Stomach (tissue), 9 donors: ENCODE data around the gene CAPN15. TPM values are rescaled to one million over a fixed set of nuclear protein-coding genes. Genes with fewer than 3 reads are reported as not detected.
A peak's percentile ranks its signal among the peaks of the same experiment; 100 is the strongest.

Source experiments
- DNase-seq, 2 donors: peaks; one replicate each; pipeline versions ENCODE4 v3.0.0 to v3.0.0-alpha.2; 2013 to 2019
- H3K27ac ChIP-seq, 5 donors: fragments of 200-600 bp in 4 of 5; sonication (generic) in 4 of 5; one replicate each; pipeline ENCODE4 v1.5.1; 2013 to 2019; ENCODE audit warnings: mild to moderate bottlenecking in 1 of 5, moderate library complexity in 1 of 5
- H3K27me3 ChIP-seq, 3 donors: fragments of 200-600 bp; sonication (generic); one replicate each; pipeline ENCODE4 v1.5.1; 2017 to 2019; ENCODE audit warnings: mixed run types in 1 of 3
- H3K36me3 ChIP-seq, 4 donors: fragments of 200-600 bp; sonication (generic); 1 replicate in 3 of 4; 2 replicates in 1 of 4; pipeline ENCODE4 v1.5.1; 2016 to 2019
- H3K4me1 ChIP-seq, 4 donors: fragments of 200-600 bp; sonication (generic); one replicate each; pipeline ENCODE4 v1.5.1; 2016 to 2019
- H3K4me3 ChIP-seq, 4 donors: fragments of 200-600 bp; sonication (generic) in 3 of 4; one replicate each; pipeline ENCODE4 v1.5.1; 2016 to 2019; ENCODE audit warnings: mild to moderate bottlenecking in 1 of 4
- H3K9me3 ChIP-seq, 4 donors: fragments of 200-600 bp; sonication (generic); one replicate each; pipeline ENCODE4 v1.5.1; 2016 to 2019
- CTCF ChIP-seq, 7 experiments: fragments of 450-650 bp in 4 of 7; fragments of 200-600 bp in 3 of 7; sonication (generic) in 3 of 7; IDR thresholded peaks; one replicate each; pipeline ENCODE4 v1.5.1; 2016 to 2019; ENCODE audit warnings: antibody characterized with exemption in 7 of 7, control low read depth in 2 of 7, mild to moderate bottlenecking in 1 of 7
- EP300 ChIP-seq: sonication (generic); formaldehyde crosslinking; IDR thresholded peaks from one replicate; pipeline ENCODE4 v1.6.1; 2017; ENCODE audit warnings: antibody characterized with exemption
- POLR2A ChIP-seq, 4 donors: fragments of 450-650 bp; IDR thresholded peaks; one replicate each; pipeline ENCODE4 v1.6.1; 2016; ENCODE audit warnings: antibody characterized with exemption in 4 of 4, control low read depth in 2 of 4, mild to moderate bottlenecking in 1 of 4, moderate library complexity in 1 of 4
- POLR2AphosphoS5 ChIP-seq, 3 donors: sonication (generic); formaldehyde crosslinking; IDR thresholded peaks; one replicate each; pipeline ENCODE4 v1.6.1; 2016; ENCODE audit warnings: antibody characterized with exemption in 3 of 3
- WGBS, 5 donors: extraction: QIAGEN DNeasy Blood & Tissue Kit in 3 of 5; methylation state at CpG; one replicate each; pipeline versions ENCODE4 v1.1.5 to v1.1.7; 2013 to 2018; 5-methylcytosine and 5-hydroxymethylcytosine counted together
- intact Hi-C: fragments of 100-400 bp; cut with DNase I; formaldehyde crosslinking; loops from one replicate; pipeline ENCODE4 v1.15.1; 2023; ENCODE audit warnings: low total_unique reads
- polyA plus RNA-seq, 3 donors: library from polyadenylated mRNA; stranded (reverse); fragments of 200-250 nt; gene quantifications; one replicate each; pipeline ENCODE4 v1.2.3, GENCODE V29; 2013
- total RNA-seq, 5 donors: library from RNA; depleted of rRNA; stranded (reverse); fragments of >200 nt; gene quantifications; one replicate each; pipeline versions ENCODE4 v1.1.0 to v1.2.3, GENCODE V29; 2014 to 2016
- donor health status: healthy with polysubstance abuse.
- donor health status: Bipolar disorder and iron deficiency.
- donor health status: healthy.

Gene CAPN15
- total and polyA plus RNA-seq, 8 donors: 25.2 to 235 (median 35.0) TPM

GRCh38 chr16:520847-521246, 6.7 kb upstream of the CAPN15 start:
- Histone ChIP-seq H3K27ac (no peak overlapping the region), H3K4me3 (no peak overlapping the region), H3K4me1 (peaks cover 6 to 28% (median 24%) of the 10 kb centered on the region in 4 donors), H3K36me3 (peaks cover 26 to 48% (median 44%) of the 10 kb centered on the region in 4 donors), H3K9me3 (no peaks in the 10 kb centered on the region), H3K27me3 (no peaks in the 10 kb centered on the region)
- no peak for DNase-seq
- TF ChIP-seq EP300 (no peak), POLR2A (IDR thresholded peaks at IDR 0.05) (no peak), CTCF (IDR thresholded peaks at IDR 0.05) (no peak), POLR2AphosphoS5 (IDR thresholded peaks at IDR 0.05) (no peak)
- intact Hi-C loops: no loop called here
- 93 to 95% (median 93%) methylated on average over 13 of the region's 13 CpGs for WGBS, 5 donors

- WGBS, 5 donors: 61 to 72% (median 66%) methylated on average over 25 to 34 of the region's 34 CpGs
- no peak for TF ChIP-seq EP300
- TF ChIP-seq CTCF (IDR thresholded peaks at IDR 0.05): peak in 2 of 7 experiments; percentile 9 to 22
- no peak for TF ChIP-seq POLR2AphosphoS5 (IDR thresholded peaks at IDR 0.05)
- no peak for TF ChIP-seq POLR2A (IDR thresholded peaks at IDR 0.05)
- Histone ChIP-seq H3K4me1 (peaks cover 14 to 35% (median 32%) of the 10 kb centered on the region in 4 donors), H3K27me3 (no peaks in the 10 kb centered on the region), H3K9me3 (no peaks in the 10 kb centered on the region), H3K27ac (no peak overlapping the region), H3K4me3 (no peak overlapping the region), H3K36me3 (peaks cover 22 to 42% (median 37%) of the 10 kb centered on the region in 4 donors)
- intact Hi-C loops: no loop called here
- DNase-seq: peak; percentile 70 to 74
Measured at GRCh38 chr16:521381-522210, 5.9 kb upstream of the CAPN15 start.

GRCh38 chr16:522320-523096, 5.0 kb upstream of the CAPN15 start:
- TF ChIP-seq POLR2A (IDR thresholded peaks at IDR 0.05) (no peak), EP300 (no peak), CTCF (IDR thresholded peaks at IDR 0.05) (no peak), POLR2AphosphoS5 (IDR thresholded peaks at IDR 0.05) (no peak)
- Histone ChIP-seq H3K36me3 (peaks cover 22 to 34% (median 29%) of the 10 kb centered on the region in 4 donors), H3K4me3 (no peak overlapping the region), H3K27ac (no peak overlapping the region), H3K4me1 (peaks cover 15 to 39% (median 35%) of the 10 kb centered on the region in 4 donors), H3K9me3 (no peaks in the 10 kb centered on the region), H3K27me3 (no peaks in the 10 kb centered on the region)
- intact Hi-C loops: no loop called here
- 55 to 64% (median 61%) methylated on average over 21 to 23 of the region's 23 CpGs for WGBS, 5 donors
- no peak for DNase-seq

GRCh38 chr16:523097-523741, 4.3 kb upstream of the CAPN15 start:
- Histone ChIP-seq H3K9me3 (no peaks in the 10 kb centered on the region), H3K27ac (no peak overlapping the region), H3K4me1 (peaks cover 15 to 39% (median 35%) of the 10 kb centered on the region in 4 donors), H3K27me3 (no peaks in the 10 kb centered on the region), H3K36me3 (peaks cover 22 to 34% (median 28%) of the 10 kb centered on the region in 4 donors), H3K4me3 (no peak overlapping the region)
- no peak for DNase-seq
- intact Hi-C loops: no loop called here
- TF ChIP-seq EP300: no peak
- TF ChIP-seq POLR2AphosphoS5 (IDR thresholded peaks at IDR 0.05): no peak
- no peak for TF ChIP-seq POLR2A (IDR thresholded peaks at IDR 0.05)
- no peak for TF ChIP-seq CTCF (IDR thresholded peaks at IDR 0.05)
- 85 to 94% (median 92%) methylated on average over 21 to 22 of the region's 22 CpGs for WGBS, 5 donors
